RPMI7951 (cell line): Measurements from ENCODE around the gene SCGN. TPM values are rescaled to one million over a fixed set of nuclear protein-coding genes. Genes with fewer than 3 reads are reported as not detected.

Source experiments
- DNase-seq: peaks from one replicate; pipeline ENCODE4 v3.0.0-alpha.2; 2012; ENCODE audit warnings: low read depth
- total RNA-seq: library from RNA; depleted of rRNA; stranded (reverse); fragments of >200 nt; shearing (Covaris generic); gene quantifications from 2 replicates; pipeline ENCODE4 v1.2.3, GENCODE V29; 2014

The SCGN gene
- total RNA-seq, 1 experiment from 2014 or later, result not detected

GRCh38 chr6:25640446-25640845 is 11.6 kb upstream of the SCGN start:
- DNase-seq, result no peak

GRCh38 chr6:25640891-25641290 is 11.1 kb upstream of the SCGN start:
- DNase-seq, result no peak

DNA sequence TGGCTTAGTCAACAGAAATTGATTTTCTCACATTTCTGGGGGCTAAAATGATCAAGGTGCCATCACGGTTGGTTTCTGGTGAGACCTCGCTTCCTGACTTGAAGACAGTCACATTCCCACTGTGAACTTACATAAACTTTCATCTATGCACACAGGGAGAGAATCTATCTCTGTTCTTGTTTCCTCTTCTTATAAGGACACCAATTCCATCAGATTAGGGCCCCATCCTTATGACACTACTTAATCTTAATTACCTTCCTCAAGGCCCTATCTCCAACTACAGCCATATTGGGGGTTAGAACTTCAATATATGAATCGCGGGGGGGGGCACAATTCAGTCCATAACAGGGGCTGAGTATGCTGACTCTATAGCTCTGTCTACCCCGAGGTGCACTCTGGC is 10.6 kb upstream of the SCGN start:
- DNase-seq, result no peak

DNA sequence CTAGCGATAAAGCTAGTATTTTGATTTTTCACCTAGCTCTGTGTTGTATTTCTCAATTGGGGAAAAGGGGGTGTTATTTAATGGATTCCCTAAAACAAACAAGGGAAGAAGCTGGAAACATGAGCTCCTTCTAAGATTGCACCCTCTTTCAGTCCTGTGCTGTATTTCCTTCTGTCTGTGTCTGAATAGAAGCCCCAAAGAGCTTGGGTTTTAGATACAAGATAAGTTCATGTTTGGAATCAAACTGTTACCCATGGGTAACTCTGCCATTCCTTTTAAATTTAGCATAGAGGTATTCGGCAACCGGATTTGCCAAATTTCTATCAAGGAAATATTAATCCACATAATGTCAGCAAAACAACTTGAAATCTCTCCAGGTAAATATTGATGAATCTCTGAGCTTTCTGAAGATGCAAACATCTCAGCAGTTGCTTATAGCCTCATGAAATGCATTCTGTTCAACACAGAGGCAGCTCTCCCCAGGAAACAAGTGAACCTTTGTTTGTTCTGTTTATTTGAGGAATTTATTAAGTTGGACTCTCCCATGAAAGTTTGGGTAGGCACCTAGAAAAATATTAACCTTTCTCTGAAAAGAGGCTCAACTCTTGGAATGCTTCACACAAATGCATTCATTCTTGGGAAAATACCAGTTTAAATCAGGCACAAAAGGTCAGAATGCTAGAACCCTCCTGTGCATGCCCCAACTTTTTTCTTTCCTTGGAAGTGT is 9.9 kb upstream of the SCGN start:
- no peak for DNase-seq

DNA sequence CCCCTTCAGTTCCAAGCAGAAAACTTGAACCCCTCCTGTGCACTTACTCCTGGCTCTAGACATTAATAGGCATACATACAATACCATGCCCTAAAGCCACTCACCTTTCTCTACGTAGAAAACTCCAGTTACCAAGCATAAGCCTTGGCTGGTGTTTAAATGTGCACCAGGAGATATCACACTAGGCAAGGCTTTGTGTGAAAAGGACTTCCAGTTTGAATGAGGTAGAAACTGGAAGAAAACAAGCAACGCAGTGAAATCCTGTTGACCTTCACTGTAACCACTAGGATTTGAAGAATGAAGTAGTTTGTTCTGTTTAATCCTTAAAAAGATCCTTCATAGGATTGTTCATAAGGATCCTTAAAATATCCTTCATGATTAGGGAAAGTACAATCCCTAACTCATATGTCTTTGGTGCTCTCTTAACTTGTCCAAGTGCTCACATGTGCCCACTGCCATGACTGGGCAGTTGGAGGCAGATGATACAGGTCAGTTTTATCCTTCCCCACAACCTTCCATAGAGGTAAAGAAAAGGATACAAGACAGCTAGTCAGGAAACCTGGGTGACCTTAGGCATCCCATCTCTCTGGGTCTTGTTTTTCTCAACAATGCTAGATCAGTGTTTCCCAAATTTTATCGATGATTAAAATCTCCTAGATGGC is 9.2 kb upstream of the SCGN start:
- DNase-seq, result no peak

DNA sequence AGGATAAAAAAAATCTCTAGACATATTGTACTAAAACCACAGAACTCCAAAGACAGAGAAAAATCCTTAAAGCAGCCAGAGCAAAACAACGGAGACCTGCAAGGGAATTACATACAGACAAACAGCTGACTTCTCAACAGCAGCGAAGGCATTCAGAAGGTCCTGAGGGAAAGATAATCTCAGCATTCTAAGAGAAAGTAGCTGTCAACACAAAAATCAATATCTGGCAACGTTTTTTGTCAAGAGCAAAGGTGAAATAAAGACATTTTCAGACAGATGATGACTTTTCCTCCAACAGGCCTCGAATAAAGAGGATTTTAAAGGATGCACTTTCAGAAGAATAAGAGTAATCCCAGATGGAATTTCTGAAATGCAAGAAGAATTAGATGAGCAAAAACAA is 6.1 kb upstream of the SCGN start:
- DNase-seq, result no peak

GRCh38 chr6:25649611-25650010 is 2.4 kb upstream of the SCGN start:
- DNase-seq, result no peak

DNA sequence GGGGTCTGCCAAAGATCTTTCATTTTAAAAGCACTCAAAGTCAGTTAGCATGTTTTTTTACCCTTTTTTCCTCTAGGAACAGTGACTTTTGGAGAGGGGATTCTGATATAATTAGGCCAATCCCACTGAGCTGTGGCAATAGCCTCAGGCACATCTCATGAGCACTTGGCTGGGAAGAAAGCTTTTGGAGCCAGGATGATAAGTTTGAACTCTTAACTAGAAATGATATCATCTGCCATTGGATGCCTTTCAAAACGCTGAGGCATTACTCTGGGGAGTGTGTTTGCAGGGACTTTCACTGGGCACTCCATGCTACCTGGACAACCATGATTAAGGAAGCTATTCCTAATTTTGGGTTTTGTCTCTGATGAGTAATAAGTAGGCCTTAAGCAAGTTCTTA is 3.7 kb downstream of the SCGN start:
- no peak for DNase-seq

GRCh38 chr6:25659633-25660368 is 7.8 kb downstream of the SCGN start:
- no peak for DNase-seq

DNA sequence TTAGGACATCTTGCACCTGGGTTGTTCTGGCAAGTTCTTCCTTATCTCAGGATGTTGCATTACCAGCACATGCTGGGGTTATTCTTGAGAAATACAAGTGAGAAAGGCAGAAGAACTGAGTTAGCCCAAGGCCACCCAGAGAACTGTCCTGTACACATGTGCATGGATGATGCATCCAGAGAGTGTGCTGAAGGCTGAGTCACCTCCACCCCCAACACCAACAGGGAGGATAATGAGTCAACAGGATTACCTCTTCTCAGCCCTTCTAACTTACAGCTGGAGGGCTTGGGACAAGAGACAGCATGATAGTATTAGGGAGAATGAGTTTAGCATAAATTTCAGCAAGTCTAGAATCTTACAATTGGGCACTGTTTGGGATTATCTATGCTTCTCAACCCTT is 8.5 kb downstream of the SCGN start:
- DNase-seq, result peak; percentile 83

DNA sequence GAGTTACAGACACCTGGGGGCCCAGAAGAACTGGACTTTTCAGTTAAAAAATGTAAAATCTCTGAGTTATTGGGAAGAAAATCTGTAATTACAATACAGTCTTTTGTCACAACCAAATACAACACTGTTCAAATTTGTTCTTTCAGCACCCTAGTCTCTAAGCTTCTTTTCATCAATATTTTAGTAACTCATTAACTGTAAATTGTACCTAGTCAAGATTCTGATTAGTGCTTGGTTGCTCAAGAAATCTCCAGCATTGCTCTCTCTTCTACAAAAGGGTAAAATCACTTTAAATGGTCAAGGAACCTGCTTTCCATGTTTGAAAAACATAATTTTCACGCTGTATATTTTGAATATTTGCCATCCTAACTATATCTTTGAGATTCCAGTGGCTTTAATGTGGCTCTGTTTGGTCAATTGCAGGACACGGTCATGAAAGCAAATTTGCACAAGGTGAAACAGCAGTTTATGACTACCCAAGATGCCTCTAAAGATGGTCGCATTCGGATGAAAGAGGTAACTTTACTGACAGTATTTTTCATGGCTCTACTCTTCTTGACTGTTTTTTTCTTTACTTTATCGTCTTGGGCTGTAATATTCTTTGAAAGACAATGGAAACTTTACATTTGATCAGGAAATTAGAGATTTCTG is 9.2 kb downstream of the SCGN start:
- DNase-seq, result no peak

GRCh38 chr6:25665455-25665854 is 13.4 kb downstream of the SCGN start:
- DNase-seq, result no peak

GRCh38 chr6:25669413-25669812 is 17.4 kb downstream of the SCGN start:
- DNase-seq, result no peak

DNA sequence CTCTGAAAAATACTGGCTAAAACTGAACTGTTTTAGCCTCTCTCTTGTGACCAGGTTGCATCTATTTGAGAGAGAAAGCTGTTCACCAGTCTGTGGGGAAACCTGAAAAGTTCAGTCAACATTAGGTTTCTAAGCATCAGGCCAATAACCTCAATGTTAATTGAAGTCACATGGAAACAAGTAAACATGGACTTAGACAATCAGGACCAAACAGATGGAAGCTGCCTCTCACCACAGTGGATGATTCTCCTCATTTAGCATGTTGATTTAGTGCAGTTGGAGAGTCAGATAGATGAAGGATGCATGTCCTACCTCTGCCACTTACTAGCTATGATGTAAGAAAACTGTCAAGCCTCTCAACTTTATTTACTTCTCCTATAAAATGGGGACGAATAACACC is 18.2 kb downstream of the SCGN start:
- no peak for DNase-seq

GRCh38 chr6:25670793-25671513 is 18.9 kb downstream of the SCGN start:
- peak; percentile 17 for DNase-seq

DNA sequence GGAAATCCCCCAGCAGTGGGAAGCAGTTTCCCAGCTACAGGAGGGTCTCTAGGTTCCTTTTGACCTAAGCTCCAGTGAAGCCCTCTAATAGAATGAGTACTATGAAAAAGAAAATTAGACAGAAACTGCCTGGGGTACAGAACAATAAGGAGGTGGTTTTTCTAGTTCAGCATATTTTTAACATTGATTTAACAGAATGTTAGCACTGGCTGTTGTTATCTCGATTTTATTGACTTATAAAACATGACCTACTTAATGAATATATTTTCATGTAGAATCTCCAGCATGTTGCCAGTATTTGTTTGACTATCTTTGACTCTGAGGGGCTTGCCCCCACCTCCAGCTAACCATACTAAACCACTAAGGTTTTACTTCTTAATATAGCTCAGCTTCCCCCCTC is 19.6 kb downstream of the SCGN start:
- no peak for DNase-seq

DNA sequence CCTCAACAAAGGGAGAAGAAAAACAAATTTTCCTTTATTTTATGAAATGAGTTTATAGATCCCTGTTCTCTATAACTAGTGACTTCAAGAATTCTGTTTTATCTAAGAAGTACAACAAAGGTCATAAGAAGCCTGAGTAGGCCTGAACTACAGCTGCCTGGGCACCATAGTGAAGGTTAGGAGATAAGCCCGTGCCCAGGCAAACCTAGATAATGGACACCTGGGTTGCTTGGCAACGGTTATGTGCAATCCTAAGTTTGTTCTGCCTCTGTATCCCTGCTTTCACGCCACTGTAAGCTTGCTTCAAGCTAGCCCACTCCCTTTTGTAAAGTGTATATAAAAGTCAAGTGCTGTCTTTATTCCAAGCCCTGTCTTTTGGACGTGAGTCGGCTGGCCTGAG is 23.2 kb downstream of the SCGN start:
- no peak for DNase-seq

- DNase-seq, result no peak
Measured at GRCh38 chr6:25676775-25677174, 24.8 kb downstream of the SCGN start.

DNA sequence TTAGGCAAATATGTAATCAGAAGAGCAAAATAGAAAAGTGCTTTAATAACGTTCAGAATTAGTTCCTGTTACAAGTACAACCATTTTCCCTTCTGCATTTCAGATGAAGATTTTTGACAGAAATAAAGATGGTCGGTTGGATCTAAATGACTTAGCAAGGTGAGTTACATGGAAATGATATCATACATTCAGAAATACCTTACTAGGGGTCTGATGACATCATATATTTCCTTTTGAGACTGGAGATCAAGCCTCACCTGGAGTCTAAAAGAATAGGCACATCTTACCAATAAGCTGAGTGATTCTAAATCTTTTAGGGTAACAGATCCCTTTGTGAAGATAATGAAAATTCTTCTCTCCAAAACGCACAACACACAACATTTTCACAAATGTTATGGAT is 29.8 kb downstream of the SCGN start:
- DNase-seq, result no peak

- DNase-seq, result no peak
Measured at GRCh38 chr6:25682324-25682723, 30.3 kb downstream of the SCGN start.

DNA sequence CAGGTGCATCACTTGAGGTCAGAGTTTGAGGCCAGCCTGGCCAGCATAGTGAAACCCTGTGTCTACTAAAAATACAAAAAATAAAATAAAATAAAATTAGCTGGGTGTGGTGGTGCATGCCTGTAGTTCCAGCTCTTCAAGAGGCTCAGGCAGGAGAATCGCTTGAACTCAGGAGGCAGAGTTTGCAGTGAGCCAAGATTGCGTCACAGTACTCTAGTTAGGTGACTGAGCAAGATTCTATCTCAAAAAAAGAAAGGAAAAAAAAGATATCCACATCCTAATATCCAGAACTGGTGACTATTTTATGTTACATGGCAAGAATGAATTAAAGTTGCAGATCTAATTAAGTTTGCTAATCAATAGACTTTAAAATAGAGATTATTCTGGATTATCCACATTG is 32.5 kb downstream of the SCGN start:
- no peak for DNase-seq

- DNase-seq, result no peak
Measured at GRCh38 chr6:25685251-25685650, 33.2 kb downstream of the SCGN start.
